Mammary epithelial cell (primary cell): ENCODE measurements around the gene ATP5F1D.

Experiments used
- CTCF ChIP-seq, 2 donors: IDR thresholded peaks in 1 of 2; conservative IDR thresholded peaks in 1 of 2; 2 replicates each; pipeline ENCODE4 v1.5.1; 2011 to 2012; ENCODE audit warnings: inconsistent platforms in 2 of 2, low read length in 2 of 2, mild to moderate bottlenecking in 2 of 2, control low read depth in 1 of 2, low read depth in 1 of 2; ENCODE audit not compliant: insufficient read depth in 1 of 2; ENCODE audit errors: extremely low read depth in 1 of 2
- EZH2 ChIP-seq: IDR thresholded peaks from 2 replicates; pipeline ENCODE4 v1.6.1; 2012; ENCODE audit warnings: low read length, inconsistent platforms, borderline replicate concordance

GRCh38 chr19:1226522-1227303 lies 14.8 kb upstream of the ATP5F1D start:
- TF ChIP-seq CTCF (conservative IDR thresholded peaks at IDR 0.05 in 1 of 2, IDR thresholded peaks at IDR 0.05 in 1 of 2; ENCODE audit: extremely low read depth in 1 of 2, insufficient read depth in 1 of 2, low read depth in 1 of 2, low read length in 2 of 2) (no peak), EZH2 (no peak)
